K562 (cell line): ENCODE measurements around the gene TRIP10. TPM values are rescaled to one million over a fixed set of nuclear protein-coding genes. Genes with fewer than 3 reads are reported as not detected.

Experiments used
- GABPB1 ChIP-seq: sonication (generic); formaldehyde crosslinking; IDR thresholded peaks from 2 replicates; pipeline ENCODE4 v1.8.0; 2022; ENCODE audit warnings: mild to moderate bottlenecking, missing genetic modification reagents
- KDM1A ChIP-seq, 2 experiments: fragments of 450-650 bp; IDR thresholded peaks; 2 replicates each; pipeline ENCODE4 v1.6.1; 2016; ENCODE audit warnings: mild to moderate bottlenecking in 2 of 2
- NFXL1 ChIP-seq: fragments of 450-650 bp; formaldehyde crosslinking; IDR thresholded peaks from 2 replicates; pipeline ENCODE4 v1.4.0; 2021; ENCODE audit warnings: mild to moderate bottlenecking
- NONO ChIP-seq, 2 experiments: fragments of 200-400 bp in 1 of 2; fragments of 450-650 bp in 1 of 2; formaldehyde crosslinking in 1 of 2; IDR thresholded peaks; 2 replicates each; pipeline ENCODE4 v1.6.1; 2017; ENCODE audit warnings: low read depth in 2 of 2, mild to moderate bottlenecking in 2 of 2, moderate library complexity in 2 of 2, low read length in 1 of 2
- PHF20 ChIP-seq: fragments of 450-650 bp; IDR thresholded peaks from 2 replicates; pipeline ENCODE4 v1.6.1; 2018; ENCODE audit not compliant: partially characterized antibody
- POLR2G ChIP-seq: fragments of 200-400 bp; formaldehyde crosslinking; IDR thresholded peaks from 2 replicates; pipeline ENCODE4 v1.6.1; 2017; ENCODE audit warnings: low read depth, mild to moderate bottlenecking, antibody characterized with exemption, low read length, moderate library complexity
- PTTG1 ChIP-seq: fragments of 450-650 bp; IDR thresholded peaks from 2 replicates; pipeline ENCODE4 v1.6.1; 2016; ENCODE audit warnings: low read depth, mild to moderate bottlenecking, missing genetic modification characterization, missing compliant biosample characterization
- RBFOX2 ChIP-seq: fragments of 200-400 bp; formaldehyde crosslinking; IDR thresholded peaks from 2 replicates; pipeline ENCODE4 v1.6.1; 2017; ENCODE audit warnings: low read depth, mild to moderate bottlenecking, low read length, moderate library complexity
- RCOR1 ChIP-seq, 2 experiments: IDR thresholded peaks; 2 replicates each; pipeline ENCODE4 v1.6.1; 2012; ENCODE audit warnings: low read depth in 2 of 2, low read length in 2 of 2, borderline replicate concordance in 1 of 2, improper control_type of control experiment in 1 of 2
- SMARCA5 ChIP-seq: fragments of 450-650 bp; IDR thresholded peaks from 2 replicates; pipeline ENCODE4 v1.6.1; 2016
- SPI1 ChIP-seq: IDR thresholded peaks from 2 replicates; pipeline ENCODE4 v1.6.1; 2011; ENCODE audit warnings: low read depth, low read length, control low read depth, borderline replicate concordance
- ZNF197 ChIP-seq: fragments of 200-800 bp; sonication (Bioruptor generic); IDR thresholded peaks from 2 replicates; pipeline ENCODE4 v1.6.1; 2016; ENCODE audit warnings: low read depth, missing genetic modification characterization, missing compliant biosample characterization
- polyA plus RNA-seq, 8 experiments: library from polyadenylated mRNA; depleted of rRNA in 4 of 8; stranded (reverse) in 5 of 8; unstranded in 3 of 8; fragments of >200 nt; fragmentation: Nextera tagmentation in 2 of 8; fragmentation: Illumina TruSeq in 1 of 8; extraction: Ambion mirVana in 2 of 8; extraction: Trizol in 1 of 8; gene quantifications; 2 replicates each; pipeline versions ENCODE4 v1.2.1 to v1.2.3, GENCODE V29; 2011 to 2014; ENCODE audit warnings: inconsistent platforms in 1 of 8, missing spikeins in 1 of 8
- total RNA-seq, 7 experiments: library from RNA; depleted of rRNA in 6 of 7; stranded (reverse); fragments of >200 nt in 6 of 7; fragmentation: Illumina TruSeq in 2 of 7; extraction: Trizol in 2 of 7; gene quantifications; 2 replicates each; pipeline versions ENCODE4 v1.2.1 to v1.2.3, GENCODE V29; 2011 to 2021; ENCODE audit warnings: low replicate concordance in 1 of 7
- TF ChIP-seq, protein P1 (sequence below): sonication (generic); formaldehyde crosslinking; IDR thresholded peaks from 2 replicates; pipeline ENCODE4 v1.8.0; 2022; ENCODE audit warnings: missing genetic modification reagents, mild to moderate bottlenecking, moderate library complexity, borderline replicate concordance

Gene TRIP10
- total and polyA plus RNA-seq, 9 of the 15 experiments (the other 6 are each of a cell fraction or from before 2014, with no cell fraction given): 1.2 to 66.8 (median 36.1) TPM

DNA sequence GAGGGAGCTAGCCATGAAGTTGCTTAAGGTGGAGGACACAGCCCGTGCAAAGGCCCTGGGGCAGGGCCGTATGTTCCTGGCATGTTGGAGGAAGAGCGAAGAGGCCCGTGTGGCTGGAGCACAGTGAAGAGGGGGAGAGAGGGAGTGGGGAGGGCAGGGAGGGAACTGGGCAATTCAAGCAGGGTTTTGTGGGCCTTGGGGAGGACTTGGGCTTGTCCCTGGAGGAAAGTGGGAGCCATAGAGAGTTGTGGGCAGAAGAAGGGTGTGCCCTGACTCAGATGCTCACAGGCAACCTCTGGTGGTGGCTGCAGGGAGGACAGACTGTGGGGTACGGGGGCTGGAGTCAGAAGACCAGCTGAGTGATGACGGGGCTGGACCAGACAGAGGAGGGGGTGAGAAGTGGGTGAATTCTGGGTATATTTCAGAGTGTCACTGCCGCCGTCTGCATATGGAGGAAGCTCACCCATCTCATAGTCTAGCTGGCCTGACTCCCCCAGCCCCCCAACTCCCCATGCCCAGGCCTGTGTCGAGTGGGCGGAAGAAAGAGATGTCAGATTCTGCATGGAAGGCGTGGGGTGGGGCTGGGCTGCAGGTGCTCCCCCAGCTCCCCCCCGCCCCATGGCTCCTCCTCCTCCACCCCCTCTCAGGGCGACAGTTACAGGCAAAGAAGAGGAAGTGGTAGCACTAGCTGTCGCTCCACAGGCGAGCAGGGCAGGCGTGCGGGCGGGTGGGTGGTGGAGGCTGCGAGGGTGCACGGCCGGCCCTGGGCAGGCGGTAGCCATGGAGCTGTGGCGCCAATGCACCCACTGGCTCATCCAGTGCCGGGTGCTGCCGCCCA, 32.8 kb downstream of the TRIP10 start, which contains the start of gene VAV1 (continued):
- TF ChIP-seq POLR2G: peak; percentile 86
- TF ChIP-seq SMARCA5: peak; percentile 99
- peak in 1 of 2 experiments; percentile 24; a peak in 1 of 4 replicates for TF ChIP-seq NONO (IDR thresholded peaks at IDR 0.05; ENCODE audit: low read depth in 2 of 2, low read length in 1 of 2)
- TF ChIP-seq KDM1A (IDR thresholded peaks at IDR 0.05): peak; percentile 94 to 97
- TF ChIP-seq ZNF197 (CRISPR knock-in tag): no peak
- TF ChIP-seq NFXL1 (CRISPR knock-in tag): no peak
- TF ChIP-seq, protein P1, sequence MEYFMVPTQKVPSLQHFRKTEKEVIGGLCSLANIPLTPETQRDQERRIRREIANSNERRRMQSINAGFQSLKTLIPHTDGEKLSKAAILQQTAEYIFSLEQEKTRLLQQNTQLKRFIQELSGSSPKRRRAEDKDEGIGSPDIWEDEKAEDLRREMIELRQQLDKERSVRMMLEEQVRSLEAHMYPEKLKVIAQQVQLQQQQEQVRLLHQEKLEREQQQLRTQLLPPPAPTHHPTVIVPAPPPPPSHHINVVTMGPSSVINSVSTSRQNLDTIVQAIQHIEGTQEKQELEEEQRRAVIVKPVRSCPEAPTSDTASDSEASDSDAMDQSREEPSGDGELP (CRISPR knock-in tag): peak; percentile 88
- TF ChIP-seq SPI1: peak; percentile 98
- TF ChIP-seq PHF20: peak; percentile 63
- peak; percentile 59 for TF ChIP-seq GABPB1 (CRISPR knock-in tag)
- TF ChIP-seq RCOR1 (IDR thresholded peaks at IDR 0.05; ENCODE audit: borderline replicate concordance in 1 of 2, low read depth in 2 of 2, low read length in 2 of 2): 0 out of 4 replicates have a peak, but pooled peaks of 1 of the 2 experiments have one; percentile 15
- no peak for TF ChIP-seq PTTG1 (tag)
- peak; percentile 73 for TF ChIP-seq RBFOX2
